Measurements from ENCODE around the gene PRPS1. TPM values are rescaled to one million over a fixed set of nuclear protein-coding genes. Genes with fewer than 3 reads are reported as not detected.

The PRPS1 gene
- total RNA-seq, 1 donor from 2014 or later = 19.9 TPM

- no peak for TF ChIP-seq CTCF (IDR thresholded peaks at IDR 0.05)
- no peak for TF ChIP-seq POLR2A (IDR thresholded peaks at IDR 0.05)
- TF ChIP-seq POLR2AphosphoS5 (IDR thresholded peaks at IDR 0.05; ENCODE audit: insufficient read depth in 1 of 2, low read depth in 1 of 2) = no peak
- Histone ChIP-seq H3K27ac (no peak overlapping the region), H3K36me3 (no peaks in the 10 kb centered on the region), H3K4me3 (no peak overlapping the region), H3K9me3 (no peaks in the 10 kb centered on the region), H3K27me3 (no peaks in the 10 kb centered on the region), H3K4me1 (no peaks in the 10 kb centered on the region)
- DNase-seq (ENCODE audit: extremely low spot score in 2 of 2) = no peak
- intact Hi-C loops (cut with DNase I) = no loop called here
Observed at GRCh38 chrX:107691024-107691448, 62.7 kb downstream of the PRPS1 start.

- intact Hi-C loops (cut with DNase I) = no loop called here
- Histone ChIP-seq H3K4me3 (no peak overlapping the region), H3K36me3 (no peaks in the 10 kb centered on the region), H3K4me1 (peaks cover 32% of the 10 kb centered on the region), H3K27ac (peak overlapping the region; percentile 67), H3K27me3 (no peaks in the 10 kb centered on the region), H3K9me3 (no peaks in the 10 kb centered on the region)
- no peak for DNase-seq (ENCODE audit: extremely low spot score in 2 of 2)
- TF ChIP-seq CTCF (IDR thresholded peaks at IDR 0.05) = no peak
- TF ChIP-seq POLR2AphosphoS5 (IDR thresholded peaks at IDR 0.05; ENCODE audit: insufficient read depth in 1 of 2, low read depth in 1 of 2) = no peak
- no peak for TF ChIP-seq POLR2A (IDR thresholded peaks at IDR 0.05)
Observed at GRCh38 chrX:107699616-107700015, 71.3 kb downstream of the PRPS1 start.

GRCh38 chrX:107700317-107700774 is 72.0 kb downstream of the PRPS1 start:
- H3K27ac ChIP-seq = peak overlapping the region; percentile 67
- no peak overlapping the region for H3K4me3 ChIP-seq
- peak; percentile 43 to 74 for TF ChIP-seq POLR2AphosphoS5 (IDR thresholded peaks at IDR 0.05; ENCODE audit: insufficient read depth in 1 of 2, low read depth in 1 of 2)
- no peak for TF ChIP-seq CTCF (IDR thresholded peaks at IDR 0.05)
- no peak for TF ChIP-seq POLR2A (IDR thresholded peaks at IDR 0.05)
- no peak for DNase-seq (ENCODE audit: extremely low spot score in 2 of 2)
- H3K27me3 ChIP-seq = no peaks in the 10 kb centered on the region
- no peaks in the 10 kb centered on the region for H3K36me3 ChIP-seq
- H3K4me1 ChIP-seq = peaks cover 32% of the 10 kb centered on the region
- no peaks in the 10 kb centered on the region for H3K9me3 ChIP-seq
- intact Hi-C loops (cut with DNase I) = no loop called here

Other genes with a start within 250 kb of the PRPS1 start
- gene FRMPD3, start 178.9 kb upstream of the PRPS1 start, total RNA-seq = 0.74 TPM
- gene TSC22D3, start 147.3 kb downstream of the PRPS1 start, total RNA-seq = 780 TPM
- gene NCBP2L, start 149.2 kb downstream of the PRPS1 start, total RNA-seq = not detected
- 25.5 TPM for gene MID2, start 197.4 kb downstream of the PRPS1 start, total RNA-seq

Data from vagina (tissue), 2 donors.